RWPE2 (cell line): ENCODE measurements around the gene ZNF587B.
"Not testable (repeated sequence)": the region's sequence is repeated elsewhere in the genome, so short reads cannot be mapped to it uniquely, and the experiment has no call there.

Source experiments
- ATAC-seq: fragments of 200-7000 bp; cut with Tn5 transposase; 3 replicates; pipeline ENCODE4 v1.9.1; 2021; ENCODE audit warnings: low read depth
- DNase-seq: peaks from one replicate; pipeline ENCODE4 v3.0.0-alpha.2; 2020; ENCODE audit warnings: low spot score
- H3K27ac ChIP-seq: fragments of 450-650 bp; 2 replicates; pipeline ENCODE4 v1.5.1; 2017; ENCODE audit warnings: mild to moderate bottlenecking; ENCODE audit not compliant: poor library complexity, severe bottlenecking
- H3K27me3 ChIP-seq: fragments of 250-450 bp; sonication (Bioruptor Pico); 2 replicates; pipeline ENCODE4 v1.5.1; 2021; ENCODE audit warnings: mild to moderate bottlenecking, moderate library complexity; ENCODE audit not compliant: insufficient read depth, poor library complexity, severe bottlenecking
- H3K36me3 ChIP-seq: fragments of 250-450 bp; sonication (Bioruptor Pico); 2 replicates; pipeline ENCODE4 v1.5.1; 2020; ENCODE audit warnings: low read depth, mild to moderate bottlenecking, moderate library complexity
- H3K4me1 ChIP-seq: fragments of 250-450 bp; sonication (Bioruptor Pico); 2 replicates; pipeline ENCODE4 v1.5.1; 2021; ENCODE audit warnings: mild to moderate bottlenecking, moderate library complexity; ENCODE audit not compliant: insufficient read depth, poor library complexity, severe bottlenecking
- H3K4me3 ChIP-seq: fragments of 250-450 bp; sonication (Bioruptor Pico); 2 replicates; pipeline ENCODE4 v1.5.1; 2021; ENCODE audit warnings: mild to moderate bottlenecking, moderate library complexity; ENCODE audit not compliant: severe bottlenecking
- H3K9me3 ChIP-seq: fragments of 250-450 bp; sonication (Bioruptor Pico); 2 replicates; pipeline ENCODE4 v1.5.1; 2021; ENCODE audit warnings: mild to moderate bottlenecking, moderate library complexity; ENCODE audit not compliant: severe bottlenecking
- TF ChIP-seq, protein P1 (sequence below): fragments of 450-650 bp; IDR thresholded peaks from one replicate; pipeline ENCODE4 v1.5.1; 2017; ENCODE audit warnings: mild to moderate bottlenecking, moderate library complexity; ENCODE audit not compliant: poor library complexity, severe bottlenecking

ZNF587B gene

GRCh38 chr19:57850553-57851017 is 20.5 kb downstream of the ZNF587B start:
- ATAC-seq (peak; percentile 26), DNase-seq (no peak)
- peaks cover 28% of the 10 kb centered on the region for H3K36me3 ChIP-seq

GRCh38 chr19:57851812-57852603 is 21.9 kb downstream of the ZNF587B start:
- ATAC-seq, H3K9me3 ChIP-seq, H3K27me3 ChIP-seq, DNase-seq, H3K4me1 ChIP-seq, H3K4me3 ChIP-seq, H3K27ac ChIP-seq: not testable (repeated sequence)
- peaks cover 43% of the 10 kb centered on the region for H3K36me3 ChIP-seq

More at GRCh38 chr19:57850553-57851017, 20.5 kb downstream of the ZNF587B start:
- H3K4me1 ChIP-seq = peaks cover 6% of the 10 kb centered on the region
- H3K9me3 ChIP-seq = no peaks in the 10 kb centered on the region
- peak overlapping the region; percentile 76 for H3K27ac ChIP-seq
- no peaks in the 10 kb centered on the region for H3K27me3 ChIP-seq
- TF ChIP-seq, protein P1, sequence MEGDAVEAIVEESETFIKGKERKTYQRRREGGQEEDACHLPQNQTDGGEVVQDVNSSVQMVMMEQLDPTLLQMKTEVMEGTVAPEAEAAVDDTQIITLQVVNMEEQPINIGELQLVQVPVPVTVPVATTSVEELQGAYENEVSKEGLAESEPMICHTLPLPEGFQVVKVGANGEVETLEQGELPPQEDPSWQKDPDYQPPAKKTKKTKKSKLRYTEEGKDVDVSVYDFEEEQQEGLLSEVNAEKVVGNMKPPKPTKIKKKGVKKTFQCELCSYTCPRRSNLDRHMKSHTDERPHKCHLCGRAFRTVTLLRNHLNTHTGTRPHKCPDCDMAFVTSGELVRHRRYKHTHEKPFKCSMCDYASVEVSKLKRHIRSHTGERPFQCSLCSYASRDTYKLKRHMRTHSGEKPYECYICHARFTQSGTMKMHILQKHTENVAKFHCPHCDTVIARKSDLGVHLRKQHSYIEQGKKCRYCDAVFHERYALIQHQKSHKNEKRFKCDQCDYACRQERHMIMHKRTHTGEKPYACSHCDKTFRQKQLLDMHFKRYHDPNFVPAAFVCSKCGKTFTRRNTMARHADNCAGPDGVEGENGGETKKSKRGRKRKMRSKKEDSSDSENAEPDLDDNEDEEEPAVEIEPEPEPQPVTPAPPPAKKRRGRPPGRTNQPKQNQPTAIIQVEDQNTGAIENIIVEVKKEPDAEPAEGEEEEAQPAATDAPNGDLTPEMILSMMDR = no peak
- peak overlapping the region; percentile 55 for H3K4me3 ChIP-seq

DNA sequence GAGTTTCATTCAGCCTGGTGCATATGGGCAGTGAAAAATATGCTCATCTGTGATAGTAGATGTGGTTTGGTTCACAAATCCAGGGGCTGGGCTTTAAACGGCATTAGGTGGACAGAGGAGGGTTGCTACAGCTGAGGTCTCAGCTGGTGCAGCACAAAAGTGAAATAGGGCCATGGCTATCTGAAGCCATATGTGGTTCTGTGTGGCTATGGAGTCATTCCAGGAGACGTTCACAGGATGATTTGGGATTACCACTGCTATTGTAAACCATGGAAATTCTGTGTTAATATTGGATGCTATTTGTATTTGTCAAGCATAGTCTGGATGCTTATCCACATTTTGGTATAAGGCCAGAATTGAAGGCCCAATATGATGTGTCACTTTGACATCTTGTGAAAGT is 24.0 kb downstream of the ZNF587B start:
- H3K4me3 ChIP-seq, H3K4me1 ChIP-seq, DNase-seq, H3K9me3 ChIP-seq, H3K27me3 ChIP-seq, H3K27ac ChIP-seq, ATAC-seq: not testable (repeated sequence)
- H3K36me3 ChIP-seq = peaks cover 57% of the 10 kb centered on the region

DNA sequence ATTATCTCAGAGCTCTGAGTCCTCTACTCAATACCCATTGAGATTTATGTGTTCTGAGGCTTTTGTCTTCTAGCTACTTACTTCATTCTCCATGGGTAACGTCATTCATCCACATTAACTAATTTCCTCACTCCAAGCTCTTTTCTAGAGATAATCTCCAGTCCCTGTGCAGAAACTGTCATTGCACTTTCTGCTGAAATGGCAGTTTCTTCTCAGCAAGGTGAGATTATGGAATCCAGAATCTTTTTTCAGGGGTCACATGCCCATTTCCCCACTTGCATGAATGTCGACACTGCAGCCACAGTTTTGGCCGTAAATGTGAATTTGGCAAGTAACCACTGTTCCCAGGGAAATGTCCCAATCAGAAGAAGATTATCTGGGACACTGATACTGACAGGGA is 32.3 kb downstream of the ZNF587B start:
- H3K27me3 ChIP-seq, ATAC-seq, H3K4me1 ChIP-seq, H3K4me3 ChIP-seq, DNase-seq, H3K27ac ChIP-seq, H3K9me3 ChIP-seq: not testable (repeated sequence)
- peaks cover 85% of the 10 kb centered on the region for H3K36me3 ChIP-seq

GRCh38 chr19:57867868-57868492 is 37.9 kb downstream of the ZNF587B start:
- Histone ChIP-seq H3K27ac (no peak overlapping the region), H3K4me1 (no peaks in the 10 kb centered on the region), H3K4me3 (no peak overlapping the region), H3K9me3 (peaks cover 21% of the 10 kb centered on the region), H3K36me3 (peaks cover 67% of the 10 kb centered on the region), H3K27me3 (no peaks in the 10 kb centered on the region)
- DNase-seq (no peak), ATAC-seq (no peak)
- TF ChIP-seq, protein P1 = no peak

DNA sequence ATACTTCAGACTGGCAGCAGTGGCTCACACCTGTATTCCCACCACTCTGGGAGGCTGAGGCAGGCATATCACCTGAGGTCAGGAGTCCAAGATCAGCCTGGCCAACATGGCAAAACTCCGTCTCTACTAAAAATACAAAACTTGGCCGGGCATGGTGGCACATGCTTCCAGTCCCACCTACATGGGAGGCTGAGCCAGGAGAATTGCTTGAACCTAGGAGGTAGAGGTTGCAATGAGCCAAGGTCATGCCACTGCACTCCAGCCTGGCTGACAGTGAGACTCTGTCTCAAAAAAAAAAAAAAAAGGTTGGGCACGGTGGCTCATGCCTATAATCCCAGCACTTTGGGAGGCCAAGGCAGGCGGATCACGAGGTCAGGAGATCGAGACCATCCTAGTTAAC is 39.6 kb downstream of the ZNF587B start:
- H3K36me3 ChIP-seq = peaks cover 59% of the 10 kb centered on the region
- DNase-seq, H3K27ac ChIP-seq, ATAC-seq, H3K4me1 ChIP-seq, H3K4me3 ChIP-seq, H3K27me3 ChIP-seq: not testable (repeated sequence)
- H3K9me3 ChIP-seq = peaks cover 27% of the 10 kb centered on the region
